Measurements from ENCODE around the gene EPHA6.

The EPHA6 gene

DNA sequence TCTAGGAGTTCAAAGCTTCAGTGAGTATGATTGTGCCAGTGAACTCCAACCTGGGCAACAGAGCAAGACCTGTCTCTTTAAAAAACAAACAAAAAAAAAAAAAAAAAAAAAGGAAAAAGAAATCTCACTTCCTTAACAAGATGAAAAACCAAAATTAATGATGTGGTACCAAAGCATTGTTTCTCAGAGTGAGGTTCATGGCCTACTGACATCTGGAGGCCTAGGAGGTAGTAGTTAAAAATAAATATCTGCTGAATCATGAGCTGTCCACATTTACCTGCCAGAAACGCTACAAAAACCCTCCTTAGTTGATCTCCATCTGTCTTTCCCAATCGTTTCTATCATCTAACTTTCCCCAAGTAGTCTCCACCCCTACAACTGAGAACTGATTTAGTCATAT, 51.2 kb downstream of the EPHA6 start:
- no peak overlapping the region for H3K9ac ChIP-seq (ENCODE audit: low read length)
- H4K91ac ChIP-seq (ENCODE audit: low read length), result no peak overlapping the region
- no peak overlapping the region for H3K27ac ChIP-seq (ENCODE audit: low read length, poor library complexity, severe bottlenecking)
- H3K4me1 ChIP-seq (ENCODE audit: control insufficient read depth, insufficient read depth, low read depth, low read length), result no peaks in the 10 kb centered on the region
- H2AK5ac ChIP-seq (ENCODE audit: low read length, severe bottlenecking), result no peak overlapping the region
- no peak overlapping the region for H2BK15ac ChIP-seq (ENCODE audit: low read depth, poor library complexity, severe bottlenecking)
- H3K79me1 ChIP-seq (replicated peaks; ENCODE audit: low read length, poor library complexity, severe bottlenecking), result no peaks in the 10 kb centered on the region
- H3K4ac ChIP-seq (ENCODE audit: low read depth in 1 of 2, low read length in 2 of 2), result no peak overlapping the region
- no peak overlapping the region for H2BK5ac ChIP-seq (ENCODE audit: low read depth, low read length, poor library complexity, severe bottlenecking)
- no peak overlapping the region for H2BK12ac ChIP-seq (ENCODE audit: low read length in 2 of 2)
- H3K18ac ChIP-seq (ENCODE audit: low read depth in 1 of 2, low read length in 2 of 2), result no peak overlapping the region
- no peaks in the 10 kb centered on the region for H3K27me3 ChIP-seq (ENCODE audit: control insufficient read depth in 1 of 2, insufficient read depth in 1 of 2, low read length in 2 of 2)
- H3K4me2 ChIP-seq (ENCODE audit: low read length, poor library complexity, severe bottlenecking), result no peak overlapping the region
- H2BK120ac ChIP-seq (ENCODE audit: low read depth, low read length), result no peak overlapping the region
- H3K23ac ChIP-seq (ENCODE audit: low read length in 2 of 2), result no peak overlapping the region
- H3K36me3 ChIP-seq (ENCODE audit: control insufficient read depth in 1 of 2, insufficient read depth in 2 of 2, low read depth in 1 of 2, low read length in 2 of 2), result no peaks in the 10 kb centered on the region
- no peaks in the 10 kb centered on the region for H3K9me3 ChIP-seq (ENCODE audit: control insufficient read depth, low read length)
- no peak overlapping the region for H4K8ac ChIP-seq (ENCODE audit: low read length)
- H3K4me3 ChIP-seq (ENCODE audit: insufficient read depth in 1 of 2, low read depth in 1 of 2, low read length in 2 of 2), result no peak overlapping the region
- no peak overlapping the region for H3K14ac ChIP-seq (ENCODE audit: low read length in 2 of 2)
- WGBS, result no CpG with 5 or more reads among the region's 2 CpGs
- H2AFZ ChIP-seq (ENCODE audit: low read depth, low read length), result no peak overlapping the region
- DNase-seq, result no peak

DNA sequence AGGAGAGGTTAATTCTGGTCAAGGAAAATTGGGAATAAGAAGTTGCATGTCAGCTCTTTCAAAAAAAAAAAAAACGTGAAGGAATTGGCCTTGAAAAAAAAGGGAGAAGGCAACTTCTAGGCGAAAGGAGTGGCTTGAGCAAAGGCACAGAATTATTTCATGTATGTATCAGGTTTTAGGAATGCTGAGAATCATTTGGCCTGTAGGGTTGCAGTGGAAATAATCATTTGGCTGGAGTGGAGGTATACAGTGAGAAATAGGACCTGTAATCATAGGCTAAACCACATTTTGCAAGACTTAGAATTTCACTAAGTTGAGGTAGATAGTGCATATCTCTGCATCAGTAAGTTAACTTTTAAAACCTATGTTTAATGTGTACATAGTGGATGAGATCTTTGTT, 54.9 kb downstream of the EPHA6 start:
- Histone ChIP-seq H3K4me2 (ENCODE audit: low read length, poor library complexity, severe bottlenecking) (no peak overlapping the region), H2AK5ac (ENCODE audit: low read length, severe bottlenecking) (no peak overlapping the region), H3K4me1 (ENCODE audit: control insufficient read depth, insufficient read depth, low read depth, low read length) (no peaks in the 10 kb centered on the region), H3K9me3 (ENCODE audit: control insufficient read depth, low read length) (no peaks in the 10 kb centered on the region), H3K79me1 (replicated peaks; ENCODE audit: low read length, poor library complexity, severe bottlenecking) (no peaks in the 10 kb centered on the region), H2BK120ac (ENCODE audit: low read depth, low read length) (no peak overlapping the region), H3K27ac (ENCODE audit: low read length, poor library complexity, severe bottlenecking) (no peak overlapping the region), H3K4ac (ENCODE audit: low read depth in 1 of 2, low read length in 2 of 2) (no peak overlapping the region), H3K27me3 (ENCODE audit: control insufficient read depth in 1 of 2, insufficient read depth in 1 of 2, low read length in 2 of 2) (no peaks in the 10 kb centered on the region), H2AFZ (ENCODE audit: low read depth, low read length) (no peak overlapping the region), H3K18ac (ENCODE audit: low read depth in 1 of 2, low read length in 2 of 2) (no peak overlapping the region), H4K91ac (ENCODE audit: low read length) (no peak overlapping the region), H3K36me3 (ENCODE audit: control insufficient read depth in 1 of 2, insufficient read depth in 2 of 2, low read depth in 1 of 2, low read length in 2 of 2) (no peaks in the 10 kb centered on the region), H3K23ac (ENCODE audit: low read length in 2 of 2) (no peak overlapping the region), H3K14ac (ENCODE audit: low read length in 2 of 2) (no peak overlapping the region), H3K9ac (ENCODE audit: low read length) (no peak overlapping the region), H2BK5ac (ENCODE audit: low read depth, low read length, poor library complexity, severe bottlenecking) (no peak overlapping the region), H4K8ac (ENCODE audit: low read length) (no peak overlapping the region), H3K4me3 (ENCODE audit: insufficient read depth in 1 of 2, low read depth in 1 of 2, low read length in 2 of 2) (no peak overlapping the region), H2BK12ac (ENCODE audit: low read length in 2 of 2) (no peak overlapping the region), H2BK15ac (ENCODE audit: low read depth, poor library complexity, severe bottlenecking) (no peak overlapping the region)
- DNase-seq, result no peak
- WGBS, result 74% methylated on average over 2 of the region's 2 CpGs

DNA sequence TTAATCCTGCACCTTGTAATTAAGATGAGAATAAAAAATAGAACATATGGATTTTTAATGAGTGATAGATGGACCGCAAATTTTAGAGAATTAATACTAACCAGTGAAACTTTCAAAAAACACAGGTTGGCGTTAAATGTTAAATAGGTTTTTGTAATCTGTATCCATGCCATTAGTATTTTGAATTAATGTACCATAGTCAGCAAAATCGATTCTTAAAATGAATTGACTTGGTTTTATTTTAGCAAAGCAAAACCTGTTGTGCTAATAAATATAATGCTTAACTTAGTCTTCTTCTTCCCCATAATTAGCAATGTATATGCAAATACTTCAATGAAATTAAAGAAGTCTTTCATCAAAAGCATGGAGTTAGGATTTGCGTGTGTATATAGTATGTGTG, 63.1 kb downstream of the EPHA6 start:
- H3K14ac ChIP-seq (ENCODE audit: low read length in 2 of 2), result no peak overlapping the region
- H2BK12ac ChIP-seq (ENCODE audit: low read length in 2 of 2), result no peak overlapping the region
- WGBS, result no CpG with 5 or more reads among the region's 4 CpGs
- H3K9me3 ChIP-seq (ENCODE audit: control insufficient read depth, low read length), result no peaks in the 10 kb centered on the region
- no peak overlapping the region for H2BK5ac ChIP-seq (ENCODE audit: low read depth, low read length, poor library complexity, severe bottlenecking)
- H3K4me2 ChIP-seq (ENCODE audit: low read length, poor library complexity, severe bottlenecking), result no peak overlapping the region
- no peak overlapping the region for H3K4me3 ChIP-seq (ENCODE audit: insufficient read depth in 1 of 2, low read depth in 1 of 2, low read length in 2 of 2)
- no peak overlapping the region for H3K23ac ChIP-seq (ENCODE audit: low read length in 2 of 2)
- H2AK5ac ChIP-seq (ENCODE audit: low read length, severe bottlenecking), result no peak overlapping the region
- no peak overlapping the region for H3K18ac ChIP-seq (ENCODE audit: low read depth in 1 of 2, low read length in 2 of 2)
- no peak overlapping the region for H3K27ac ChIP-seq (ENCODE audit: low read length, poor library complexity, severe bottlenecking)
- no peak overlapping the region for H2BK120ac ChIP-seq (ENCODE audit: low read depth, low read length)
- no peak overlapping the region for H3K9ac ChIP-seq (ENCODE audit: low read length)
- no peak for DNase-seq
- no peaks in the 10 kb centered on the region for H3K79me1 ChIP-seq (replicated peaks; ENCODE audit: low read length, poor library complexity, severe bottlenecking)
- H3K27me3 ChIP-seq (ENCODE audit: control insufficient read depth in 1 of 2, insufficient read depth in 1 of 2, low read length in 2 of 2), result no peaks in the 10 kb centered on the region
- no peaks in the 10 kb centered on the region for H3K36me3 ChIP-seq (ENCODE audit: control insufficient read depth in 1 of 2, insufficient read depth in 2 of 2, low read depth in 1 of 2, low read length in 2 of 2)
- H2AFZ ChIP-seq (ENCODE audit: low read depth, low read length), result no peak overlapping the region
- no peak overlapping the region for H4K8ac ChIP-seq (ENCODE audit: low read length)
- no peak overlapping the region for H2BK15ac ChIP-seq (ENCODE audit: low read depth, poor library complexity, severe bottlenecking)
- no peak overlapping the region for H4K91ac ChIP-seq (ENCODE audit: low read length)
- H3K4me1 ChIP-seq (ENCODE audit: control insufficient read depth, insufficient read depth, low read depth, low read length), result no peaks in the 10 kb centered on the region
- H3K4ac ChIP-seq (ENCODE audit: low read depth in 1 of 2, low read length in 2 of 2), result no peak overlapping the region

DNA sequence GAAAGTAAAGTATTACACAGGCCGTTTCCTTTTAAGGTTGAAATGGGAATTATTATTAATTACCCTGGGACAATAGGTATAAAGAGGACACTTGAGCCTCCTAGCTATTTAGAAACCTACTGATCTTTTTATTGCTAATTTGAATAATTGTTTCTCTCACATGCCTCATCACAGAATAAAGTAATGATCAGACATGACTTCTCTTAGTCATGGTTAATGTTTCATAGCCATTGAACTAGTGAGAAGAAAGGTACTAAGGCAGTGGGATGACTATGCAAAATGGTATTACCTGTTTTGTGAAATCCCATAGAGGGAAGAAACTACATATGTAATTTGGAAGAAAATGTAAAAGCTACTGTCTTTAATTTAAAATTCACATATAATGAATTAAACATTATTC, 85.6 kb downstream of the EPHA6 start:
- H3K4me2 ChIP-seq (ENCODE audit: low read length, poor library complexity, severe bottlenecking), result no peak overlapping the region
- H3K27ac ChIP-seq (ENCODE audit: low read length, poor library complexity, severe bottlenecking), result no peak overlapping the region
- H3K79me1 ChIP-seq (replicated peaks; ENCODE audit: low read length, poor library complexity, severe bottlenecking), result no peaks in the 10 kb centered on the region
- H3K18ac ChIP-seq (ENCODE audit: low read depth in 1 of 2, low read length in 2 of 2), result no peak overlapping the region
- H2BK5ac ChIP-seq (ENCODE audit: low read depth, low read length, poor library complexity, severe bottlenecking), result no peak overlapping the region
- no peak overlapping the region for H2AFZ ChIP-seq (ENCODE audit: low read depth, low read length)
- H2AK5ac ChIP-seq (ENCODE audit: low read length, severe bottlenecking), result no peak overlapping the region
- no peak overlapping the region for H4K8ac ChIP-seq (ENCODE audit: low read length)
- H2BK15ac ChIP-seq (ENCODE audit: low read depth, poor library complexity, severe bottlenecking), result no peak overlapping the region
- no peak overlapping the region for H3K9ac ChIP-seq (ENCODE audit: low read length)
- no peak overlapping the region for H4K91ac ChIP-seq (ENCODE audit: low read length)
- H3K4me1 ChIP-seq (ENCODE audit: control insufficient read depth, insufficient read depth, low read depth, low read length), result no peaks in the 10 kb centered on the region
- H3K27me3 ChIP-seq (ENCODE audit: control insufficient read depth in 1 of 2, insufficient read depth in 1 of 2, low read length in 2 of 2), result no peaks in the 10 kb centered on the region
- H3K4ac ChIP-seq (ENCODE audit: low read depth in 1 of 2, low read length in 2 of 2), result no peak overlapping the region
- no peak for DNase-seq
- no peaks in the 10 kb centered on the region for H3K9me3 ChIP-seq (ENCODE audit: control insufficient read depth, low read length)
- no peak overlapping the region for H3K23ac ChIP-seq (ENCODE audit: low read length in 2 of 2)
- H2BK120ac ChIP-seq (ENCODE audit: low read depth, low read length), result no peak overlapping the region
- no CpG with 5 or more reads among the region's 1 CpG for WGBS
- H3K36me3 ChIP-seq (ENCODE audit: control insufficient read depth in 1 of 2, insufficient read depth in 2 of 2, low read depth in 1 of 2, low read length in 2 of 2), result no peaks in the 10 kb centered on the region
- no peak overlapping the region for H3K4me3 ChIP-seq (ENCODE audit: insufficient read depth in 1 of 2, low read depth in 1 of 2, low read length in 2 of 2)
- no peak overlapping the region for H3K14ac ChIP-seq (ENCODE audit: low read length in 2 of 2)
- H2BK12ac ChIP-seq (ENCODE audit: low read length in 2 of 2), result no peak overlapping the region
